ENCODE measurements around the gene GFOD1. TPM values are rescaled to one million over a fixed set of nuclear protein-coding genes. Genes with fewer than 3 reads are reported as not detected.

GFOD1 gene
- total and polyA plus RNA-seq, 10 donors = 3.4 to 54.0 (median 32.5) TPM

DNA sequence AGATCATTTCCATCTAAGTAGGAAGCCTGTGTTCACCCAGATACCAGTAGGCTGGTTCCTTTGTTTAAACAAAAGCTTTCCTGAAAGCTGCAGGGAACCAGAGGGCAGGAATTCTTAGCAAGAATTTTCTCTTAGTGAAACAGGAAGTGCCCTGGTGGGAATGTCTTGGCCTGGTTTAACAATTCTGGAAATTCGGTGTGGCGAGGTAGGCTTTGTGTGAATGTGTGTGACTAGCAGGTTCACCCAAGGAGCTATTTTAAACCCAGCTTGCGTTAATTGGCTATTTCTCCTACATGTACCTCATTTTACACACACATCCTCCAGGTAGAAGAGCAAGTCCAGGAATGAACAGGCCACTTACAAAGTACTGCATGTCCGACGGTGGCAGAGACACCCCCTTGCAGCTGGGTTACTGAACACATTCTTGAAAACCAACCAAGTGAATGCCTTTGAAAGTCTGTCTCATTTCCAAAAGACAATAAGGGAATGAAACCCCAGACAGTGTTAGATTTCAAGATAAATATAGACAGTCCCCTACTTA lies 64.6 kb downstream of the GFOD1 start:
- DNase-seq = no peak
- H3K27me3 ChIP-seq (replicated peaks in 1 of 7) = no peaks in the 10 kb centered on the region
- peaks cover 23 to 89% (median 62%) of the 10 kb centered on the region in 6 donors for H3K4me1 ChIP-seq
- no peak overlapping the region for H3K4me3 ChIP-seq
- H3K27ac ChIP-seq = peak overlapping the region in 4 of 8 donors; percentile 9 to 37 (median 18)
- no peaks in the 10 kb centered on the region for H3K9me3 ChIP-seq
- TF ChIP-seq, protein P1, sequence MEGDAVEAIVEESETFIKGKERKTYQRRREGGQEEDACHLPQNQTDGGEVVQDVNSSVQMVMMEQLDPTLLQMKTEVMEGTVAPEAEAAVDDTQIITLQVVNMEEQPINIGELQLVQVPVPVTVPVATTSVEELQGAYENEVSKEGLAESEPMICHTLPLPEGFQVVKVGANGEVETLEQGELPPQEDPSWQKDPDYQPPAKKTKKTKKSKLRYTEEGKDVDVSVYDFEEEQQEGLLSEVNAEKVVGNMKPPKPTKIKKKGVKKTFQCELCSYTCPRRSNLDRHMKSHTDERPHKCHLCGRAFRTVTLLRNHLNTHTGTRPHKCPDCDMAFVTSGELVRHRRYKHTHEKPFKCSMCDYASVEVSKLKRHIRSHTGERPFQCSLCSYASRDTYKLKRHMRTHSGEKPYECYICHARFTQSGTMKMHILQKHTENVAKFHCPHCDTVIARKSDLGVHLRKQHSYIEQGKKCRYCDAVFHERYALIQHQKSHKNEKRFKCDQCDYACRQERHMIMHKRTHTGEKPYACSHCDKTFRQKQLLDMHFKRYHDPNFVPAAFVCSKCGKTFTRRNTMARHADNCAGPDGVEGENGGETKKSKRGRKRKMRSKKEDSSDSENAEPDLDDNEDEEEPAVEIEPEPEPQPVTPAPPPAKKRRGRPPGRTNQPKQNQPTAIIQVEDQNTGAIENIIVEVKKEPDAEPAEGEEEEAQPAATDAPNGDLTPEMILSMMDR (IDR thresholded peaks at IDR 0.05 in 8 of 11, conservative IDR thresholded peaks at IDR 0.05 in 3 of 11) = no peak
- no peak for TF ChIP-seq POLR2AphosphoS5 (IDR thresholded peaks at IDR 0.05)
- TF ChIP-seq POLR2A (IDR thresholded peaks at IDR 0.05) = no peak
- peaks cover 0 to 10% (median 0%) of the 10 kb centered on the region in 6 donors for H3K36me3 ChIP-seq
- intact Hi-C loops (cut with DNase I; ENCODE audit: low total_unique reads) = no loop called here
- 57 to 70% (median 63%) methylated on average over 5 of the region's 5 CpGs for WGBS, 5 donors

DNA sequence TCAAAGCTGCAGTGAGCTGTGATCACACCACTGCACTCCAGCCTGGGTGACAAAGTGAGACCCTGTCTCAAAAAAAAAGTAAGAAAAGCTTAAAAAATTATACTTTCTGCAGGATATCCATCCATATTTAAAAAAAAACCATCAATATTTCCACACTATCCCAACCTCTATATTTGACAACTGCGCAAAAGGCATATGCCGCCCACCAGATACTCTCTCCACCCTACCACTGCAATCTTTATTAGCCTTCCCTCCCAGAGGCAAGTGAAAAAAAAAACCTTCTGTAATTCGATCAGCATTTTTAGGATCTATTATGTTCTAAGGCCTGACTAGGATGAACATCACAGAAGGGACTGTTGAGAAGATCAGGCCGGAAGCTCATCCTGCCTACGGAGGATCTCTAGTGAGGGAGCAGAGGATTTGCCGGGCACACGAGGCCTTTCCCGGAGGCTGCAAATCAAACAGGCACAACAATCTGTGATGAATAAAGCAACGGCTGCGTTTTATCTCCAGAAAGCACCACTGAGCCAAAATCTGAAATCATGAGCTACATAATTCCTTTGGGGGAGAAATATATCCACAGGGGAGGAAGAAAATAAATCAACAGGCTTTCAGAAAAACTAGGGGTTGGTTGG lies 65.9 kb downstream of the GFOD1 start:
- Histone ChIP-seq H3K9me3 (no peaks in the 10 kb centered on the region), H3K27me3 (replicated peaks in 1 of 7) (no peaks in the 10 kb centered on the region), H3K36me3 (peaks cover 0 to 12% (median 0%) of the 10 kb centered on the region in 6 donors), H3K27ac (peak overlapping the region in 1 of 8 donors; percentile 28), H3K4me3 (no peak overlapping the region), H3K4me1 (peaks cover 23 to 80% (median 51%) of the 10 kb centered on the region in 6 donors)
- DNase-seq = no peak
- TF ChIP-seq, protein P1 (IDR thresholded peaks at IDR 0.05 in 8 of 11, conservative IDR thresholded peaks at IDR 0.05 in 3 of 11) = no peak
- TF ChIP-seq POLR2AphosphoS5 (IDR thresholded peaks at IDR 0.05) (no peak), POLR2A (IDR thresholded peaks at IDR 0.05) (no peak)
- intact Hi-C loops (cut with DNase I; ENCODE audit: low total_unique reads) = no loop called here
- 81 to 93% (median 89%) methylated on average over 10 of the region's 10 CpGs for WGBS, 5 donors

DNA sequence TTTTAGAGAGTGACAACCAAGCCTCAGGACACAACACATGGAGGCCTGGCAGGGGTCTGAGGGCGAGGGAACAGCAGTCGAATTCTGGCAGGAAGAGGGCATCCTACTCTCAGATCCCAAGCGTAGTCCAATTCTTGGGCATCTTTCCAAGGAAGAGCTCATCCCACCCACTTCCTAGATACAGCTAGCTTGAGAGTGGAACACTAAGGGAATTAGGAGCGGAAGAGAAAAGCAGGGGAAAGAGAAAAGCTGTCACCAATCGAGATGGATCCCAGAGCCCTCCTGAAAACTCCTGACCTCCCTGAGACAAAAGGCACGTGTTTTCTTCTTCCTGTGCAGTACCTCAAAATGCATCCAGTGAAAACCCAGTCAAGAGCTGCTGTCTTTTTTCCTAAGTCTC lies 67.1 kb downstream of the GFOD1 start:
- H3K4me3 ChIP-seq = no peak overlapping the region
- 47 to 82% (median 68%) methylated on average over 6 of the region's 6 CpGs for WGBS, 5 donors
- no peaks in the 10 kb centered on the region for H3K9me3 ChIP-seq
- H3K4me1 ChIP-seq = peaks cover 16 to 67% (median 39%) of the 10 kb centered on the region in 6 donors
- intact Hi-C loops (cut with DNase I; ENCODE audit: low total_unique reads) = no loop called here
- no peak for DNase-seq
- TF ChIP-seq, protein P1 (IDR thresholded peaks at IDR 0.05 in 8 of 11, conservative IDR thresholded peaks at IDR 0.05 in 3 of 11) = no peak
- H3K27me3 ChIP-seq (replicated peaks in 1 of 7) = no peaks in the 10 kb centered on the region
- H3K27ac ChIP-seq = peak overlapping the region in 2 of 8 donors; percentile 17 to 20
- H3K36me3 ChIP-seq = peaks cover 0 to 20% (median 0%) of the 10 kb centered on the region in 6 donors

DNA sequence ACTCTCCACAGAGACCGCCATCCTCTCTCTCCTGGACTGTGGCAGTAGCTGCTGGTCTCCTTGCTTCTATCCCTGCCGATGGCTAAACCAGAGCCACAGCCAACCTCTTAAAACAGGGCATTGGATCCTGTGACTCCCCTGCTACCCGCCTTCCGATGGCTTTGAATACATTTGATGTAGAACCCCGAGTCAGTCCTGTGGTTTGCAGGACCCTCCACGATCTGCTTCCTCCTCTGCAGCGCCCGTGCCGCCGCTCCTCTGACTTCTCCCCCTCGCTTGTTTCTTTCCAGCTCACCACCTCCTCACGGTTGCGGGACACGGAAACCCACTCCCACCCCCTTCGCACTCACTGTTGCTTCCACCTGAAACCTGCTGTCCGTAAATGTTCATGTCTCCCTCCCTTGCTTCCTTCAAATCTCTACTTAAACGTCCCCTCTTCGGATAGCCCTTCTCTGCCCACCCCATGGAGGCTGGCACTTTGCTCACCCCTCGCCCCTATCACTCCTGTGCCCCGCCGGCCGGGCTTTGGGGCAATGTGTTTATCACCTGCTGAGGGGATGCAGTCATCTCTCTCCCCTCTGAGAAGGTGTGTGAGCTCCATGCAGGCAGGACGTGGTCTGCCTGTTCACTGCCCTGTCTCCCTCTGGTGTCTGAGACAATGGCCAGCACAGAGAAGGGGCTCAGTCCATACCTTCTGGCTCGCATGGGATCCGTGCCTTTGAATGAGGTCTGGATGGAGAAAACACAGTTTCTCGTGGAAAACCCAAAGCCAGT lies 67.8 kb downstream of the GFOD1 start:
- 43 to 63% (median 49%) methylated on average over 26 of the region's 26 CpGs for WGBS, 5 donors
- intact Hi-C loops (cut with DNase I; ENCODE audit: low total_unique reads) = no loop called here

More for the DNA sequence above, 67.8 kb downstream of the GFOD1 start:
- H3K4me1 ChIP-seq = peaks cover 16 to 67% (median 36%) of the 10 kb centered on the region in 6 donors
- DNase-seq = no peak
- H3K27me3 ChIP-seq (replicated peaks in 1 of 7) = no peaks in the 10 kb centered on the region
- no peaks in the 10 kb centered on the region for H3K9me3 ChIP-seq
- peaks cover 0 to 20% (median 0%) of the 10 kb centered on the region in 6 donors for H3K36me3 ChIP-seq
- H3K27ac ChIP-seq = peak overlapping the region in 2 of 8 donors; percentile 17 to 20
- peak overlapping the region in 1 of 8 donors; percentile 9 for H3K4me3 ChIP-seq
- TF ChIP-seq POLR2AphosphoS5 (IDR thresholded peaks at IDR 0.05) = peak in 1 of 3 donors; percentile 15
- TF ChIP-seq, protein P1 (IDR thresholded peaks at IDR 0.05 in 8 of 11, conservative IDR thresholded peaks at IDR 0.05 in 3 of 11) = no peak
